Ishikawa (cell line): ENCODE measurements around the gene ENTPD5.
A peak's percentile ranks its signal among the peaks of the same experiment; 100 is the strongest.

Experiments used
- CEBPB ChIP-seq: IDR thresholded peaks from 2 replicates; pipeline ENCODE4 v1.6.1; 2012
- CREB1 ChIP-seq: IDR thresholded peaks from 2 replicates; pipeline ENCODE4 v1.6.1; 2012; ENCODE audit warnings: low read depth
- EGR1 ChIP-seq: IDR thresholded peaks from 2 replicates; pipeline ENCODE4 v1.6.1; 2012
- EP300 ChIP-seq: IDR thresholded peaks from 2 replicates; pipeline ENCODE4 v1.6.1; 2012; ENCODE audit warnings: borderline replicate concordance
- FOXM1 ChIP-seq: IDR thresholded peaks from 2 replicates; pipeline ENCODE4 v1.6.1; 2012; ENCODE audit warnings: low read depth, borderline replicate concordance
- MAX ChIP-seq: IDR thresholded peaks from 2 replicates; pipeline ENCODE4 v1.6.1; 2012
- NFIC ChIP-seq: IDR thresholded peaks from 2 replicates; pipeline ENCODE4 v1.6.1; 2012
- RAD21 ChIP-seq: IDR thresholded peaks from 2 replicates; pipeline ENCODE4 v1.6.1; 2012; ENCODE audit warnings: low read depth
- REST ChIP-seq: IDR thresholded peaks from 2 replicates; pipeline ENCODE4 v1.6.1; 2012; ENCODE audit warnings: low read depth, mild to moderate bottlenecking
- TAF1 ChIP-seq: IDR thresholded peaks from 2 replicates; pipeline ENCODE4 v1.6.1; 2012; ENCODE audit warnings: low read depth, mild to moderate bottlenecking
- TCF12 ChIP-seq: IDR thresholded peaks from 2 replicates; pipeline ENCODE4 v1.6.1; 2012; ENCODE audit warnings: low read depth
- TEAD4 ChIP-seq: IDR thresholded peaks from 2 replicates; pipeline ENCODE4 v1.6.1; 2012
- YY1 ChIP-seq: IDR thresholded peaks from 2 replicates; pipeline ENCODE4 v1.6.1; 2012; ENCODE audit warnings: low read depth
- ZBTB7A ChIP-seq: IDR thresholded peaks from 2 replicates; pipeline ENCODE4 v1.6.1; 2012; ENCODE audit warnings: low read depth
- TF ChIP-seq, protein P1 (sequence below): IDR thresholded peaks from 2 replicates; pipeline ENCODE4 v1.6.1; 2012

ENTPD5 gene

GRCh38 chr14:74042296-74042695, 23.2 kb upstream of the ENTPD5 start:
- TF ChIP-seq EP300 = no peak
- TF ChIP-seq RAD21 = no peak
- TF ChIP-seq CEBPB = no peak
- TF ChIP-seq TAF1 = no peak
- TF ChIP-seq NFIC = no peak
- TF ChIP-seq TEAD4 = no peak
- no peak for TF ChIP-seq CREB1
- no peak for TF ChIP-seq MAX
- TF ChIP-seq EGR1 = no peak
- TF ChIP-seq REST = no peak
- no peak for TF ChIP-seq ZBTB7A
- TF ChIP-seq, protein P1, sequence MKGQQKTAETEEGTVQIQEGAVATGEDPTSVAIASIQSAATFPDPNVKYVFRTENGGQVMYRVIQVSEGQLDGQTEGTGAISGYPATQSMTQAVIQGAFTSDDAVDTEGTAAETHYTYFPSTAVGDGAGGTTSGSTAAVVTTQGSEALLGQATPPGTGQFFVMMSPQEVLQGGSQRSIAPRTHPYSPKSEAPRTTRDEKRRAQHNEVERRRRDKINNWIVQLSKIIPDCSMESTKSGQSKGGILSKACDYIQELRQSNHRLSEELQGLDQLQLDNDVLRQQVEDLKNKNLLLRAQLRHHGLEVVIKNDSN = no peak
- no peak for TF ChIP-seq FOXM1
- no peak for TF ChIP-seq YY1
- no peak for TF ChIP-seq TCF12

DNA sequence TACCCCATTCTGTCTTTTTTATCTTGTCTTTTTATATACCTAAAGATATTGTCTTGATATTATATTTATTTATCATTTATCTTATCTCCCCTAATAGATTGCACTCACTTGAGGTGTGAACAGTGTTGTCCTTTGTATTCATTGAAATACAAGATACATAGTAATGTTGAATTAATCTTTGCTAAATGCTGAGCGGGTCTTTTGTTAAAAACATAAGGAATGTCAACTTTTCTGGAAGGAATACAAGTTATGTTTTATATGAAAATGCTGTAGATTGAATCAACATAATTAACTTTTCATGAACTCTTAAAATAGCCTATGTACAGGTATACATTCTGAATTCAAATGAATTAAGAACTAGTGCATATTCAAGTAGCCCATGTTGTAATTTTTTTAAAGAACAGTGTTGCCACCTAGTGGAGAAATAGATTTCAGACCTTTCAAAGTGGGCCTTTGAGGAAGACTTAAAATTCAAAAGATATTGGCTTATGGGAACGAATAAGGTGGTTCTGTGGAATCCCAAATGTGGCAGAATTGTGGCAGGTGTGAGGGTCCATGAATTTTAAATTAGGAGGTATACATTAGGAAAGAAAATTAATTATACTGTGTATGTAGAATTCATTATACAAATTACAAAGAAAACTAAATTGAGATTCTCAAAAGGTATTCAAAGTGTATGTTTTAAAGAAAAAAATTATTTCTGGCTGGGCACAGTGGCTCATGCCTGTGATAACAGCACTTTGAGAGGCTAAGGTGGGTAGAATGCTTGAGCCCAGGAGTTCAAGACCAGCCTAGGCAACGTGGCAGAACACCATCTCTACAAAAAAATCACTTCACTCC, 19.2 kb upstream of the ENTPD5 start:
- TF ChIP-seq RAD21 (peak; percentile 72), TEAD4 (no peak), FOXM1 (no peak), EP300 (no peak), MAX (no peak), TAF1 (no peak), YY1 (no peak)
- TF ChIP-seq, protein P1 = no peak

DNA sequence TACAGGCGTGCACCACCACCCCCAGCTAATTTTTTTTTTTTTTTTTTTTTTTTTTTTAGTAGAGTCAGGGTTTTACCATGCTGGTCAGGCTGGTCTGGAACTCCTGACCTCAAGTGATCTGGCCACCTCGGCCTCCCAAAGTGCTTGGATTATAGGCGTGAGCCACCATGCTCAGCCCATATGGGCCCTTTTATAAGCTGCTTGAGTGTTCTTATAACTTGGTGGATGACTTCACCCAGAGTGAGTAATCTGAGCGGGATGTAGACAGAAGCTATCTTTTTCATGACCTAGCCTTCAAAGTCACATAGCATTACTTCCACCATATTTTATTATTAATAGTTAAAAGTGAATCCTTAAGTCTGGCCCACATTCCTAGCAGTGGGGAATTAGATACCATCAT, 16.5 kb upstream of the ENTPD5 start:
- TF ChIP-seq MAX = no peak
- TF ChIP-seq TCF12 = no peak
- TF ChIP-seq RAD21 = no peak
- no peak for TF ChIP-seq EGR1
- TF ChIP-seq EP300 = no peak
- no peak for TF ChIP-seq ZBTB7A
- TF ChIP-seq TAF1 = no peak
- TF ChIP-seq NFIC = no peak
- TF ChIP-seq, protein P1 = no peak
- TF ChIP-seq TEAD4 = no peak
- no peak for TF ChIP-seq CREB1
- TF ChIP-seq FOXM1 = no peak
- TF ChIP-seq CEBPB = no peak

- TF ChIP-seq EGR1 = no peak
Measured at GRCh38 chr14:74034572-74034971, 15.5 kb upstream of the ENTPD5 start.

DNA sequence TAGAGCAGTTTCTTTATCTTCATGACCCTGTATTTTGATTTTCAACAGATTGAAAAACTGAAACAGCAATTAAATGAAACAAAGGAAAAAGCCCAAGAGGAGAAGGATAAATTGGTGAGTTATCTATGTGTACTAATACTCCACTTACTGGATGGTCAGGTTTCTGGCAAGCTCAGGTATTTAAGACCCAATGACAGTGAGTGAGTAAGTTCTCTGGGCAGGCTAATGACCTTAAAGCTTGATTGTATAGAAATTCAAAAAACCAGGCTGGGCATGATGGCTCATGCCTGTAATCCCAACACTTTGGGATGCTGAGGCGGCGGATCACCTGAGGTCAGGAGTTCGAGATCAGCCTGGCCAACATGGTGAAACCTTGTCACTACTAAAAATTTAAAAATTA, 10.0 kb upstream of the ENTPD5 start:
- TF ChIP-seq TAF1 (no peak), FOXM1 (no peak), YY1 (no peak), ZBTB7A (no peak), MAX (no peak), RAD21 (no peak), REST (no peak), EP300 (no peak), NFIC (no peak), CEBPB (no peak), EGR1 (no peak), CREB1 (no peak), TEAD4 (no peak), TCF12 (no peak)
- TF ChIP-seq, protein P1 = no peak
